Stimulated activated CD8-positive, alpha-beta memory T cell treated with anti-CD3 and anti-CD28 coated beads, Interleukin-12 subunit alpha, Interleukin-12 subunit beta, amount 100 ng/mL, for 24 hours (primary cell): ENCODE measurements around the gene WNT7B.
"Not testable (repeated sequence)": the region's sequence is repeated elsewhere in the genome, so short reads cannot be mapped to it uniquely, and the experiment has no call there.

Source experiments
- DNase-seq: peaks from one replicate; pipeline ENCODE4 v3.0.0-alpha.2; 2020; ENCODE audit errors: extremely low read depth

The WNT7B gene

GRCh38 chr22:46008291-46008690 lies 31.3 kb upstream of the WNT7B start:
- DNase-seq: no peak

DNA sequence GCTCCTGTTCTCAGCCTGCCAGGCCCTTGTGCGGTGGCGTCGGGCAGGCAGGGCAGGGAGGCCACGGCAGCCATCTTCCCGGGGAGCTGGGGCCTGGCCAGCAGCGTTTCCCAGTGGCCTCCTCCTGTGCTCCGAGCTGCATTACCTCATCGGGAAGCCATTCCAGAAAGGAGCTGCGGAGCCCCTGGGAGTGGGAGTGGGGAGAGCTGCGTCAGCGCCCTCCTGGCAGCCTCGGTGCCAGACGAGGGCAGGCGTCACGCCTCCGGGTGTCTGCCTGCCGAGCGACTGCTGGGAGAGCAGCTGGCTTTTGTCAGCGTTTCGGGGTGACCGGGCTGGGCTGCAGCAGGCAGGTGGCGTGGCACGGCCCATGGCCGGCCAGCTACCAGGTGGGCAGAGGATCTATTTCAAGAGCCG lies 30.9 kb upstream of the WNT7B start:
- DNase-seq: no peak

DNA sequence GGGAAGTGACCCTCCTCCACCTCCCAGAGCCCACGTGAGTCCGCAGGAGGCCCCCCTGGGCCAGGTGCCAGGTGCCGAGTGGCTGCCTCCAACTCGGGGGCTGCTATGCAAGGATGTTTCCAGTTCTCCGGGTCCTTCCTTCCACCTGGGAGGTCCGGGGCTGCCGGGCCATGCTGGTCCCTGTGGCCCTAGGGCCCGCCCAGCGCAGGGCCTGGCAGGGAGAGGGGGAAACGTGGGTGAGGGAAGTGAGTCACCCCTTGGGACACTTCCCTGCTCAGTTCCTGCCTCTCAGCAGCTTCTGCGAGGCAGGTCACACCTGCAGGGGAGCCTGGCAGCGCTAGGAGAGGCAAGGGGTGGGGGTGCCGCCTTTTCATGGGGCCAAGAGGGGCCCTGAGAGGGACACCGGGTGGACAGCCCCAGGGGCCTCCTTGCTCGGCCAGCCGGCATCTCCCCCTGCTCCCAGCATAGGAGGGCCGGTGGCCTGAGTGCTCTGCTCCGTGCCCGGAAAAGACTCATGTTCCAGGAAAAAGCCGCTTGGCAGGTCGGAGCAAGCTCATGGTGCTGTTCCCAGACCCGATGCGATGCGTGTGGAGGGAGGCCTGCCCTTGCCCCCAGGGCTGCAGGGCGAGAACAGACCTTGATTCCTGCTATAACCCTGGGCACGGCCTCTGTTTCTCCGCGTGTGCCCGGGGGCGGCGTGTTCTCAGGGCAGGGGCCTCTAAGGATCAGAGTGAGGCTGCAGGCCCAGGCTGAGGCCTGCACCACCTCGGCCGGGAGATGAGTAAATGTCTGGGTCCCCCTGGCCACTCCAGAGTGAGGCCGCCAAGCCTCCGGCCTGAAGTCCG lies 30.3 kb upstream of the WNT7B start:
- no peak for DNase-seq

DNA sequence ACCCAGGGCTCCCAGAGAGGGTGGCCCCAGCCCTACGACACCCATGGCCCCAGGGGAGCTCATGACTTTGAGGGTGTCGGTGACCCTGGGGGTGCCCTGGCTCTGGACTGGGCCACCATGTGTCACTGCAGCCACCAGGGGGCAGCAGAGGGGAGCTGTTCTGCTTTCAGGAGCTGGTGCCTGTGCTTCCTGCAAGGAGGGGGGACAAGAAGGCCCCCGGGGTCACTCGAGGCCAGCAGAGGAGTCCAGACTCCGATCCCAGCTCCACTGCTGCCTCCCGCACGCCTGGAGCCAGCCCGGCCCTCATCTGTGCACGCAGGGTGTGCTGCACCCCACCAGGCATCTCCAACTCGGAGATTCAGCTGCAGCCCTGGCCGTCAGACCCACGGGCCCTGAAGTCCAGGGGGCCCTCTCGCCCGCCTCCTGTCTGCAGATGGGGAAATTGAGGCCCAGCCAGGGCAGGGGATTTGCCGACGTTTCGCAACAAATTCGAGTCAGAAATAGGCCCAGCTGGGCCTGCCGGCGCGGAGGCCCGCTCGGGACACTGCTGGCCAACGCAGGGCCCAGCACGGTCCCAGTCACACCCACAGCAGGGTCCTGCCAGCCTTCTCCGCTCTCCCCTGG lies 29.5 kb upstream of the WNT7B start:
- peak; percentile 59 for DNase-seq

- DNase-seq: not testable (repeated sequence)
Observed at GRCh38 chr22:46005116-46005705, 28.2 kb upstream of the WNT7B start.

DNA sequence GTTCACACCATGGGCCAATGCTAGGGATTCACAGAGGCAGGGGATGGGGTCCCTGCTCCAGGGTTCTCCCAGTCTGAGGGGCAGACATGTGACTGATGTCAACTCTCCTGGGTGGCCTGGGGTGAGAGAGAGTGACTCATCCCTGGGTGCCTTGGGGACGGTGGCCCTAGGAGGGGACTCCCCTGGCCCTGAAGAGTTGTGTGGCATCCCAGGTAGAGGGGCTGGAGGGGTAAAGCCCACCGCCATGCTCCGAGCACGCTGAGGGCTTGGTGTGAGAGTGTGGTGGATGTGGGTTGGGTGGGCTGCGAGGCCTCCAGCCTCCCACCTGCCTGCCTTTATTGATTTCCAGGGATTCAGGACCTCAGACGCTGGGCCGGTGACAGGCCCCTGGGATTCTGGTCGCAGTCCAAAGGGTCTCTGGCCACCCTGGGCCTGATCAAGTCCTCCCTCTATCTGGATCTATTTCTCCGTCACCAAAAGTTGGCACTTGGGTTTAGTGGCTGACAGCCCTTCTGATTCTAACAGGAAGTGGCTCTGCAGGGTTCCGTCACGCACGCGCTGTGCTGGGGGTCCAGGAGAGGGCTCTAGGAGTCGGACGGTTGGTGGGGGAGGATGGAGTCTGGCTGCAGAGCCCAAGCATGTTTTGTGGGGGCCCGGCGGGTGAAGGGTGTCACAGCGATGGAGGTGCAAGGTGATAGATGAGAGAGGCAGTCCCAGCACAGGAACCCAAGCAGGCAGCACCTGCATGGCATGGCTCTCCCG lies 27.3 kb upstream of the WNT7B start:
- no peak for DNase-seq

DNA sequence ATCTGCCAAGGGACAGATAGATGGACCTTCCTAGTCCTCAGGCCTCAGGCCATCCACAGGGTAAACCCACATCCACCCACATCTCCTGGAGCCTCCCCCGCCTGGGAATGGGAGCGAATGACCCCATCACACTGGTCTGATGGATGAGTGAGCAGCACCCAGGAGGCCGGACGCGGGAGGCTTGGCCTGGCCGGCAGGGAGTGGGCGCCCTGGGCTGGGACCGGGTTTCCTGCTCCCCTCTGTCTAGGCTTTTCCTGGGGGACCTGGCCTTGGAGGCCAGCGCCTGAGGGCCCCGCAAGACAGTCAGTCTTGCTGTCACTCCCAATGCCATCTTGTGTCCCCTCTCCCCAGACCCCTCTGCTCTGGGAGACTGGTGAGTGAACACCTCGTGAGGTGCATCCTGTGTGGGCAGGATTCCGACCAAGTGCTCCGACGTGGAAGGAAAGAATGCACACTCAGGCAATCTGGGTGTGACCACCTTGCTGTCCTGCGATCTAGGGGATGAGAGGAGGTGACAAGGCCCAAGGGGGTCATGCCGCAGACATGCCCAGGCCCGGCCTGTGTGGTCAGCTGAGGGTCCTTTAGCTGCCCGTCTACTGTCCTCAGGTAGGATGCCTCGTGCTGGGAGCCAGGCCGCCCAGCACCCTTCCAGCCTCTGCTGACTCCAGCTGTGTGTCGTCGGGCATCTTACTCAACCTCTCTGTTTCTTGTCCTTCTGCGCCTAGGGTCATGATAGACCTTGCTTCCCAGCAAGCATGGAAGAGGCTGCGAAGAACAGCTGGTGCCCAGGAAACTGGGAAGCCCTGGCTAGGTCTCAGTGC lies 26.5 kb upstream of the WNT7B start:
- DNase-seq: no peak

DNA sequence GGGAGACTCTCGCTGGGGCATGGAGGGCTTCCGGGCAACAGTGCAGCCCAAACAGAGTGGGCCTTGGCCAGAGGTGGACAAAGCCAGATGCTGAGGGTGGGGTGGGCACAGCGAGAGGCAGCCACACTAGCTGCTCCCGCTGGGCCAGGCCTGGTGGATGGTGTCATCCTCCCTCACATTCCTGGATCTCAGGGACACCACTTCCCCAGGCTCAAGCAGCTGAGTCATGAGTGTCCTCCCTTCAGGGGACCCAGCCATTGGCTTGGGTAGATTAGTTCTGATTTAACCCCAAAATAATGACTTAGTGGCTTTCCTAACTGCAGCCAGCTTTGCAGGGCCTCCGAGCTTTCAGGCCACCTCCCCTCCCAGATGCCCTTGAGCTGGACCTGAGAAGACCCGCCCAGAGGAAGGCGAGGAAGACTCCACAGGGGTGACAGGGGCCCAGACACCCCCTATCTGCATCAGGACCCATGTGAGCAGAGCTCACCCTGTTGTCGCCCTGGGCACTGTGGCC lies 25.9 kb upstream of the WNT7B start:
- DNase-seq: no peak

GRCh38 chr22:46001426-46002106 lies 24.6 kb upstream of the WNT7B start:
- DNase-seq: no peak

GRCh38 chr22:46001046-46001425 lies 24.1 kb upstream of the WNT7B start:
- DNase-seq: no peak

- no peak for DNase-seq
Observed at GRCh38 chr22:46000081-46001027, 23.4 kb upstream of the WNT7B start.

GRCh38 chr22:45999379-45999971 lies 22.5 kb upstream of the WNT7B start:
- no peak for DNase-seq

DNA sequence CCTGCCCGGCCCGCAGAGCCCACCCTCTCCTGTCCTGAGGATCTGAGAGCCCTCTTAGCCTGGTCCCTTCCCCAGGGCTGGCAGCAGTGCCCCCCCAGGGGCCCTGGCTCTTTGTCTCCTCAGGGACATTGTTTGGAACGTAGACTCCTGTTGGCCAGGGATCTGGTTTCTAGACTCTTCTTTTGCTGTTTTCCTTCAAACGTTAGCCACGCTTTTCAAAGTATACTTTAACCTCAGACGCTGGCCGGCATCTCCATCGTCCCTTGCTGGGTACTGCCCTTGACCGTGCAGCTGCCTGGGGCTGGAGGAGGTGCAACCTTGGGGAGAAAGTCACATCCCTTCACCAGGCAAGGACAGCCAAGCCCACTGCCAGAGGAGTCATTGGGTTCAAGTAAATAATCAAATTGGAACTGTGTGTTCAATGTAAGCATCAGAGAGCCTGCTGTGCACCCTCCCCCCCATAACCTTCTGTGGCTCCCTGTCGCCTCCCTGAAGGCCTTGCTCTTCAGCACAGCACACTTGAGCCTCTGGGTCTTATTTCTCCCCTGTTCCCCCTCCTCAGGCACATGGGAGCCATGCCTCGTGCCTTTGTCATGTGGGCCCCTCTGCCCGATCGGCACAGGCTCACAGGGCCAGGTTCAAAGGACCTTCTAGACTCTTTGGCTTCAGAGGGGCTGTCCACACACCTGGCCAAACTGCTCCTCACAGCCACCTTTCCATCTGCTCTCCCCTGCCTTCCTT lies 21.8 kb upstream of the WNT7B start:
- no peak for DNase-seq

DNA sequence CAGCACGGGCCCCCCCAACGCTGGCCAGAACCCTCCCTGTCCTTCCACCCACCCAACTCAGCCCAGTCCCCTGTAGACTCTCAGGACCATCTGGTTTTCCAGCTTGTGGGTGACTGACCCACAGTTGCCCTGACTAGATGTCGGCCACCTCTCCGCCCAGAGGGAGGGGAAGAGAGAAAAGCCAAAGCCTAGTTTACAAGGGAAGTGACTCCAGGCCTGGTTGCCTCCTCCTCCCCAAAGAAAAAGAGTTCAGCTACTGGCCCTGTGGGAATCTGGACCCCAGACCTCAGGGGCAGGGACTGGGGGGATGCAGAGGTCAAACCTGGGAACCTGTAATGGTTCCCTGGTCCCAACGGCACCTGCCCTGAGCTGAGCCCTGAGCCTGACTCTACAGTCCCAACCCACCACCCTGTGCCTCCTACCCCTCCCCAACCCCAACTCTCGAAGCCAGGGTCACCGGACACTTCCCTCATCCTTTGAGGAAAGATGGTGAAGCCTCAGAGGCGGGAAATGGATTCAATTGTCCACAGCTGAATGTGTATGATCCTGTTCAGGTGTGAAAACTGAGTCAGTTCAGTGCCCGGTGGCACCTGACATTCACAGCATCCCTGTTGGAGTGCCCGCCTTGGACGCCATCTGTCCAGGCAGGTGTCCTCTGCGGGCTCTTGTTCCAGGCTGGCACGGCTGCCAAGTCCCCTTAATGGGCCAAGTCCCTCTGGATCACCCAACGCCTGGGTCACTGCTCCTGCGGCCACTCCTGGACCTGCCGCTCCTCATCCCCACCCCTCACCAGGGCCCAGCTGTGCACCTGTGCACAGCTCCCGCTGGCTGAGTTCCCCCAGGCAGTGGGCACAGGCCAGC lies 21.0 kb upstream of the WNT7B start:
- no peak for DNase-seq

- DNase-seq: no peak
Observed at GRCh38 chr22:45997077-45997776, 20.3 kb upstream of the WNT7B start.

DNA sequence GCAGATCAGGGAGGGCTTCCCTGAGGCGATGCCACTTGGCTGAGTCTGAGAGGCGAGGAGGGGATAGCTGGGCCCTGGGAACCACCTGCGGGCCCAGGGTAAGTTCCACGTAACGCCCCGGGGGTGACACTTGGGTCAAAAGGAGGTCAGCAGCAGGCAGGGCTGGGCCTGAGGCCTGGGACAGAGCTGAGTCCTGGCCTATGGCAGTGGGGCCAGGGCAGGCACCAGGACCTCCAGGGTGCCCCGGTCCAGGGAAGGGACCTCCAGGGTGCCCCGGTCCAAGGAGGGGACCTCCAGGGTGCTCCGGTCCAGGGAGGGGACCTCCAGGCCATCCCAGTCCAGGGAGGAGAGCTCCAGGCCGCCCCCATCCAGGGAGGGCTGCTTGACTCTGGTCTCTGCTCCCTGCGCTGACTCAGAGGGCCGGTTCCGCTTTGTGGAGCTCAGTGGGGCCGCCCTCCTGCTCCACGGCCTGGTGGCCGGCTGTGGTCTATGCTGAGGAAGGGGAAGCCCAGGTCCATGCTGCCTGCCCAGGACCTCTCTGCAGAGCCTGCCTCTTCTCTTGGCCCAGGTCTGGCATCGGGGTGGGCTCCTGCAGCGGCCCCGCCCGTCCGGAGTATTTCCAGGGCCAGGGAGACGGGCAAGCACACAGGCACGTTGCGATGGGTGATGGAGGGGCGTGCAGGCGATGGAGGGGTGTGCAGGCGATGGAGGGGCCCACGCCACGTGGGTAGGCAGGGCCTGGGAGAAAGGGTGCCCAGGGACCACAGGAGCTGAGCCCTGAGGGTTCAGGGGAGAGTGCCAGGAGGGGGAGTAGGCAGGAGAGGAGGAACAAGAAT lies 19.5 kb upstream of the WNT7B start:
- DNase-seq: no peak
